Spinal cord (tissue), 10 donors: ENCODE results near the gene LMF1. TPM values are rescaled to one million over a fixed set of nuclear protein-coding genes. Genes with fewer than 3 reads are reported as not detected.
"Not testable (repeated sequence)": the region's sequence is repeated elsewhere in the genome, so short reads cannot be mapped to it uniquely, and the experiment has no call there.

Experiments used
- DNase-seq, 6 donors: peaks; one replicate each; pipeline versions ENCODE4 v3.0.0 to v3.0.0-alpha.2; 2013 to 2015; ENCODE audit warnings: low spot score in 6 of 6, low read depth in 4 of 6
- H3K27ac ChIP-seq: one replicate; pipeline ENCODE4 v1.5.1; 2013; ENCODE audit warnings: low read depth, low read length, control low read depth
- H3K27me3 ChIP-seq: one replicate; pipeline ENCODE4 v1.6.1; 2013; ENCODE audit warnings: low read length; ENCODE audit not compliant: control insufficient read depth, insufficient read depth
- H3K36me3 ChIP-seq: one replicate; pipeline ENCODE4 v1.6.1; 2013; ENCODE audit warnings: low read length; ENCODE audit not compliant: control insufficient read depth, insufficient read depth
- H3K4me1 ChIP-seq: one replicate; pipeline ENCODE4 v1.6.1; 2013; ENCODE audit warnings: low read length; ENCODE audit not compliant: control insufficient read depth, insufficient read depth
- H3K4me3 ChIP-seq: one replicate; pipeline ENCODE4 v1.5.1; 2013; ENCODE audit warnings: low read depth, low read length, control low read depth
- H3K9me3 ChIP-seq: one replicate; pipeline ENCODE4 v1.6.1; 2013; ENCODE audit warnings: low read length; ENCODE audit not compliant: control insufficient read depth, insufficient read depth
- WGBS: methylation state at CpG from one replicate; pipeline ENCODE4 v1.1.5; 2013; ENCODE audit warnings: missing lambda C conversion rate; ENCODE audit not compliant: insufficient coverage; 5-methylcytosine and 5-hydroxymethylcytosine counted together
- polyA plus RNA-seq, 2 donors: library from polyadenylated mRNA; unstranded; fragments of 120-200 nt; gene quantifications; one replicate each; pipeline ENCODE4 v1.2.1, GENCODE V29; 2013; ENCODE audit not compliant: insufficient read length in 2 of 2
- total RNA-seq, 2 donors: library from RNA; depleted of rRNA in 1 of 2; stranded (reverse); fragments of 120-200 nt in 1 of 2; fragments of >200 nt in 1 of 2; gene quantifications; one replicate each; pipeline versions ENCODE4 v1.2.3 to v1.2.4, GENCODE V29; 2013 to 2014
- donor health status: healthy.

LMF1 gene
- total and polyA plus RNA-seq, 4 donors: 15.1 to 37.5 (median 23.0) TPM

- Histone ChIP-seq H3K9me3 (no peaks in the 10 kb centered on the region), H3K36me3 (peaks cover 82% of the 10 kb centered on the region), H3K4me1 (peaks cover 51% of the 10 kb centered on the region), H3K4me3 (no peak overlapping the region), H3K27ac (no peak overlapping the region), H3K27me3 (no peaks in the 10 kb centered on the region)
- DNase-seq: no peak
- WGBS: 52% methylated on average over 15 of the region's 15 CpGs
Observed at GRCh38 chr16:890217-890616, 80.6 kb downstream of the LMF1 start.

GRCh38 chr16:889586-889985 lies 81.2 kb downstream of the LMF1 start:
- DNase-seq: no peak
- WGBS: 88% methylated on average over 10 of the region's 11 CpGs
- H3K4me1 ChIP-seq: peaks cover 45% of the 10 kb centered on the region
- no peaks in the 10 kb centered on the region for H3K27me3 ChIP-seq
- H3K36me3 ChIP-seq: peaks cover 76% of the 10 kb centered on the region
- H3K4me3 ChIP-seq: no peak overlapping the region
- H3K9me3 ChIP-seq: no peaks in the 10 kb centered on the region
- H3K27ac ChIP-seq: no peak overlapping the region

DNA sequence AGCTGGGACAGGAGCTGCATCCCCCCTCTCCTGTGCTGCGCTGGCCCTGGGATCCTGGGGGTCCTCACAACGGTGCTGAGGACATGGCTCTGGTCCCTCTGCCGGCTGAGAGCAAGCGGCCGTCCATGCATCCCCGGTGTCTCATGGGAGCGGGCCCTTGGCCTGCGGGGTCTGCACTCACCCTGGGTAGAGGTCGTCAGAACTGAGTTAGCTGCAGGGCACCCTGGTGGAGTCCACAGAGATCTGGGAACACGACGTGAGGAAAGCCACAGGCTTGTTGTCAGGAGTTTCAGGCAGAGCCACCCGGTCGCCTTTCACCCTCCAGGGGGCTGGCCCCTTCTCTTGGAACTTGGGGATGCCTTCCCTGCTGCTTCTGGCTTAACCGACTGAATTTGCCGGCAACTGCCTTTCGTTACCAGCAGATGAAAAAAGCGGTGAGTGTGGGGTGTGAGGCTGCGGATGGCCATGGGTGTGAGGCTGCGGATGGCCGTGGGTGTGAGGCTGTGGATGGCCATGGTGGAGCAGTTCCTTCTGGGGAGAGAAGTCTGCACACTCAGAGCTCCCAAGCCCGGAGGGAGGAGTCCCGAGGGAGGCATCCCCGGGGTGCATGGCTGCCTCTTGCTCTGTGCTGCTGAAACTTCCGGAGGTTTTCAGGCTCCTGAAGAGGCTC lies 81.7 kb downstream of the LMF1 start:
- Histone ChIP-seq H3K4me1 (peaks cover 42% of the 10 kb centered on the region), H3K4me3 (no peak overlapping the region), H3K27ac (no peak overlapping the region), H3K36me3 (peaks cover 72% of the 10 kb centered on the region), H3K27me3 (no peaks in the 10 kb centered on the region), H3K9me3 (no peaks in the 10 kb centered on the region)
- WGBS: 78% methylated on average over 22 of the region's 24 CpGs
- DNase-seq: no peak

DNA sequence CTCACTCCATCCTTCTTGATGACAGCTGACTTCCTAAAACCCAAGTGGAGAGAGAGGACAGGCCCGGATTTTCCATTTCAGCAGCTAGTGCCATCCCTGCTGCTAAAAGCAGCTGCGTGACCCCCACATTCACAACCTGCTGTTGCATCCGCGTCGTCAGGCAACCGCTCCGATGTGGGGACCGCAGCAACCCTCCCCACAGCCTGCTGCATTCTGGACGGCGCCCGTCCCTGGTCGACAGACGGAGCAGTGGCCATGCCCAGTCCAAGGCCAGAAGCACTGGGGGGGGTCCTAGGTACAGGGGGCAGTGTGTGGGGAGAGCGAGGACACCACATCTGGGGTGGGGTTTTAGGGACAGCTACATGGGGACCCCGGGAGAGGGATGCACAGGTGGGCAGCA lies 82.3 kb downstream of the LMF1 start:
- not testable (repeated sequence) for H3K9me3 ChIP-seq, H3K4me3 ChIP-seq, H3K27me3 ChIP-seq, H3K27ac ChIP-seq, DNase-seq
- Histone ChIP-seq H3K4me1 (peaks cover 42% of the 10 kb centered on the region), H3K36me3 (peaks cover 68% of the 10 kb centered on the region)
- WGBS: 80% methylated on average over 8 of the region's 15 CpGs

DNA sequence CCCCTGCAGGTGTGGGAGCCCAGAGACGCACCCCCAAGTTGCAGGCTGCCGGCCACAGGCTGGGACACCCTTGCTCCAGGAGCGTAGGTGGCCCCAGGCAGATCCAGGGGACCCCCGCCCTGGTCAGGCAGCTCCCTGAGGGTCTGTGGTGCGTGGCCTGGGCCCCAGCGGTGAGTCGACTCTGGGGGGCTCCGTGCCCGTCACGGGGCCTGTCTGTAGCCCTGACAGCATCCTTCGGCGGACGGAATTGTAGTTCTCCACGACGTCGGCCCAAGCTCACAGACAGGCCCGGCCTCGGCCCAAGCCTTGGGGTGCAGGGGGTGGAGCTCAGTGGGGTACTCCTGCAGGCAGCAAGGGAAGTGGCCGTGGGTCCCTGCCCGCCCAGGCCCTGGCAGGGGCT lies 82.9 kb downstream of the LMF1 start:
- WGBS: 90% methylated on average over 20 of the region's 20 CpGs
- H3K4me3 ChIP-seq: no peak overlapping the region
- H3K27ac ChIP-seq: no peak overlapping the region
- peaks cover 38% of the 10 kb centered on the region for H3K4me1 ChIP-seq
- H3K9me3 ChIP-seq: peaks cover 2% of the 10 kb centered on the region
- no peak for DNase-seq
- H3K27me3 ChIP-seq: no peaks in the 10 kb centered on the region
- peaks cover 62% of the 10 kb centered on the region for H3K36me3 ChIP-seq

- H3K27ac ChIP-seq: peak overlapping the region; percentile 90
- peak in 3 of 6 donors; percentile 35 to 58 (median 39) for DNase-seq
- 59% methylated on average over 39 of the region's 44 CpGs for WGBS
Observed at GRCh38 chr16:886802-887731, 83.7 kb downstream of the LMF1 start.

DNA sequence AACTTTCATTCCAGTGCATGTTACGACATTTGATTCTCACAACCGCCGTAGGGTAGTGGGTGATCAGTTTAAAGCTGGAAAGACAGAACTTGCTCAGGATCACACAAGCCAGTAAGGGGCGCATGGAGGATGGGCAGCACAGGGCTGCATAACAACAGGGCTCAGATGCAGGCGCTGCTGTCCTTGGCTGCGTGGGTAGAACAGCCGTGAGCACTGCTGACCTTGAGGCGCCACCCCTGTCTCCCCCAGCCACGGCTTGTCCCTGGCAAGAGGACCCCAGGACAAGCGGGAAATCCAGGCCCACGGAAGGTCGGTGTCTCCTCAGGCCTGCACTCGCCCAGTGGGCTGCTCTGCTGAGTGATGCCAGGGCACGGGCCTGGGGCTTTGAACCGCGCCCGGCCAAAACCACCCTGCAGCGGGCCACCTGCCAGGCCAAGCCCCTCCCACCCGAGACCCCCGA lies 84.7 kb downstream of the LMF1 start:
- no peaks in the 10 kb centered on the region for H3K27me3 ChIP-seq
- H3K9me3 ChIP-seq: peaks cover 2% of the 10 kb centered on the region
- 43% methylated on average over 13 of the region's 20 CpGs for WGBS
- H3K27ac ChIP-seq: peak overlapping the region; percentile 88
- peak overlapping the region; percentile 9 for H3K4me3 ChIP-seq
- peak in 3 of 6 donors; percentile 38 to 74 (median 55) for DNase-seq
- peaks cover 38% of the 10 kb centered on the region for H3K4me1 ChIP-seq
- H3K36me3 ChIP-seq: peaks cover 60% of the 10 kb centered on the region

More at GRCh38 chr16:886802-887731, 83.7 kb downstream of the LMF1 start:
- peaks cover 2% of the 10 kb centered on the region for H3K9me3 ChIP-seq
- H3K36me3 ChIP-seq: peaks cover 61% of the 10 kb centered on the region
- no peak overlapping the region for H3K4me3 ChIP-seq
- H3K27me3 ChIP-seq: no peaks in the 10 kb centered on the region
- H3K4me1 ChIP-seq: peaks cover 38% of the 10 kb centered on the region

DNA sequence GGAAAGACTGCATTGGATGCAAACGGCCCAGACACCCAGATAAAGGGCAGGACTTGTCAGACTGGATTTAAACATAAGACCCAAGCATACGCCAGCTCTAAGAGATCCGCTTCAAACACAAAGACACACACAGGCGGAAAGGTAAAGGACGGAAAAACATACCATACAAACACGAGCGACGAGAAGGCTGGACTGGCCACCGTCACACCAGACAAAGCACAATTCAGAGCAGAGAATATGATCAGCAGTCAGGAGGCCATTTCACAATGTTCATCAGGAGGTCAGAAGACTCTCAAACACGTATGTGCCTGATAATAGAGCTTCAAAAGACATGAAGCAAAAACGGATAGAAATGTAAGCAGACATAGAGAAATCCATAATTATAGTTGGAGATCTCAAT lies 85.4 kb downstream of the LMF1 start:
- H3K9me3 ChIP-seq: peaks cover 2% of the 10 kb centered on the region
- 84% methylated on average over 9 of the region's 11 CpGs for WGBS
- no peaks in the 10 kb centered on the region for H3K27me3 ChIP-seq
- H3K36me3 ChIP-seq: peaks cover 60% of the 10 kb centered on the region
- no peak overlapping the region for H3K4me3 ChIP-seq
- no peak for DNase-seq
- H3K27ac ChIP-seq: peak overlapping the region; percentile 88
- peaks cover 36% of the 10 kb centered on the region for H3K4me1 ChIP-seq

DNA sequence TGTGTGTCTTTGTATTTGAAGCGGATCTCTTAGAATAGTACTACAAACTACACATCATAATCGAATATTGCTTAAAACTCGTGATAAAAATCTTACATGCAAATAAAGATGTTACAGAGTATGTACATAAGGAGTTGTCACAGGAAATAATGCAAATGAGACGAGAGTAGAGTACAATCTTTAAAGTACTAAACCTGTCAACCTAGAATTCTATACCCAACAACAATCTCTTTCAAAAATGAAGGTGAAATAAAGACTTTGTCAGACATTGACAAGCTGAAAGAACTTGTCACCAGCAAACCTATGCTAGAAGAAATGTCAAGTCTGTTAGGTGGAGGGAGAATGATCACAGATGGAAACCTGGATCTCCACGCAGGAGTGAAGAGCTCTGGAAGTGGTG lies 86.6 kb downstream of the LMF1 start:
- H3K4me3 ChIP-seq: no peak overlapping the region
- peaks cover 2% of the 10 kb centered on the region for H3K9me3 ChIP-seq
- no peaks in the 10 kb centered on the region for H3K27me3 ChIP-seq
- H3K27ac ChIP-seq: no peak overlapping the region
- no peak for DNase-seq
- WGBS: 100% methylated on average over 1 of the region's 5 CpGs
- peaks cover 60% of the 10 kb centered on the region for H3K36me3 ChIP-seq
- H3K4me1 ChIP-seq: peaks cover 29% of the 10 kb centered on the region
